Measurements from ENCODE around the gene DCP1A. TPM values are rescaled to one million over a fixed set of nuclear protein-coding genes. Genes with fewer than 3 reads are reported as not detected.

The DCP1A gene
- total RNA-seq, 1 experiment from 2014 or later = 22.7 TPM

DNA sequence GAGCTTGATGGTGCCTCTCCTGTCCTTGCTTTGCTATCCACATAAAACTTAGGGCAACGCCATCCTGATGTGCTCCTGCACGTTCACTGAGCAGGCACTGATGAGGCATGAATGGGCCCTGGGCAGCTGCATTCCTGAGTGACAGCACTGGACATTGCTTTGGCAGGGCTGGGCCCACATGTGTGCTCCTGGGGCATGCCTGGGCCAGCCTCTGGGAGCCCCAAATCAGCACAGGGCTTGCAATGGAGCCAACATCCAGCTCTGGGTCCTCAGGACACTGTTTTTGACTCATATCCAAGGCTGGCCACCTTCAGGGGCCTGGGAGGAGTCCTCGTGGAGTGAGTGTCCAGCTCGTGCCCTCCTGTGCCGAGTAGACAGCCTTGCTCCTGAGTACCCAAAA lies 85.6 kb downstream of the DCP1A start:
- H3K27me3 ChIP-seq (ENCODE audit: insufficient read depth, low read depth) = no peaks in the 10 kb centered on the region
- H3K4me1 ChIP-seq (replicated peaks; ENCODE audit: insufficient read depth) = peaks cover 80% of the 10 kb centered on the region
- no peak overlapping the region for H3K4me2 ChIP-seq
- peaks cover 25% of the 10 kb centered on the region for H3F3A ChIP-seq (ENCODE audit: insufficient read depth, low read depth)
- H3K36me3 ChIP-seq (ENCODE audit: low read depth) = no peaks in the 10 kb centered on the region
- BruUV-seq (replicated peaks) = no TSS peak
- no peak overlapping the region for H2AFZ ChIP-seq
- H3K79me2 ChIP-seq (ENCODE audit: low read depth) = no peaks in the 10 kb centered on the region
- H3K27ac ChIP-seq = 0 out of 2 replicates have a peak overlapping the region, but pooled peaks have one; percentile 12
- no peak for TF ChIP-seq EZH2 (IDR thresholded peaks at IDR 0.05; ENCODE audit: low read depth)
- intact Hi-C loops (cut with micrococcal nuclease; ENCODE audit: unreplicated experiment) = no loop called here
- H3K9me2 ChIP-seq (ENCODE audit: insufficient read depth) = no peaks in the 10 kb centered on the region
- peak in 1 of 2 experiments; percentile 55 for DNase-seq
- H4K20me1 ChIP-seq (ENCODE audit: insufficient read depth) = no peaks in the 10 kb centered on the region
- H3K9me3 ChIP-seq (ENCODE audit: insufficient read depth, low read depth) = no peaks in the 10 kb centered on the region
- no peak overlapping the region for H3K4me3 ChIP-seq
- POLR2A ChIA-PET (ENCODE audit: unreplicated experiment) = no interaction called here
- CTCF ChIA-PET = interaction anchor here (0.6 to 1.1 kb wide), 3 partner anchors 9 to 165 kb away, joined by 3 to 13 read pairs (median 3); no protein-coding TSS in a partner anchor

DNA sequence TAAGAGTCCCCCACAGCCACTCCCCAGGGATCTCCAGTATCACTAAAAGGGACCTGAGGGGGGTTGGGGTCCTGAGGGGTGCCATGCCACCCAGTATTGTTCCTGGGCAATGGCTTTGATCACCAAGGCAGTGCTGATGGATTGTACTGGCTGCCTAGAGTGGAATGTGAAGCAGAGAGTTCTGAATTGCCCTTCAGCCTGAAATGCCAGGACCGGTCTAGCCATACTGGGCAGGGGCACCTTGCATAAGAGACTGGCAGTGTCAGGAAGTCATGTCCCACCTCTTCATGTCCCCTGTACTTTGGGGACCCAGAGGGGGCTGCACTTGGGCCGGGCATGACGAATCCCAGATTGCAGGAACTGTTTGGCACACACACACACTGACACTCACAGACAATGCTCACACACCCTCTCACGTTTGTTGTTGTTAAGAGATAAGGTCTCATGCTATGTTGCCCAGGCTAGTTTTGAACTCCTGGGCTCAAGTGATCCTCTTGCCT lies 87.0 kb downstream of the DCP1A start:
- POLR2A ChIA-PET (ENCODE audit: unreplicated experiment) = interaction anchor here (0.7 kb wide), 1 partner anchor 64 kb away, joined by 4 read pairs; no protein-coding TSS in a partner anchor
- CTCF ChIA-PET = no interaction called here
- intact Hi-C loops (cut with micrococcal nuclease; ENCODE audit: unreplicated experiment) = no loop called here

DNA sequence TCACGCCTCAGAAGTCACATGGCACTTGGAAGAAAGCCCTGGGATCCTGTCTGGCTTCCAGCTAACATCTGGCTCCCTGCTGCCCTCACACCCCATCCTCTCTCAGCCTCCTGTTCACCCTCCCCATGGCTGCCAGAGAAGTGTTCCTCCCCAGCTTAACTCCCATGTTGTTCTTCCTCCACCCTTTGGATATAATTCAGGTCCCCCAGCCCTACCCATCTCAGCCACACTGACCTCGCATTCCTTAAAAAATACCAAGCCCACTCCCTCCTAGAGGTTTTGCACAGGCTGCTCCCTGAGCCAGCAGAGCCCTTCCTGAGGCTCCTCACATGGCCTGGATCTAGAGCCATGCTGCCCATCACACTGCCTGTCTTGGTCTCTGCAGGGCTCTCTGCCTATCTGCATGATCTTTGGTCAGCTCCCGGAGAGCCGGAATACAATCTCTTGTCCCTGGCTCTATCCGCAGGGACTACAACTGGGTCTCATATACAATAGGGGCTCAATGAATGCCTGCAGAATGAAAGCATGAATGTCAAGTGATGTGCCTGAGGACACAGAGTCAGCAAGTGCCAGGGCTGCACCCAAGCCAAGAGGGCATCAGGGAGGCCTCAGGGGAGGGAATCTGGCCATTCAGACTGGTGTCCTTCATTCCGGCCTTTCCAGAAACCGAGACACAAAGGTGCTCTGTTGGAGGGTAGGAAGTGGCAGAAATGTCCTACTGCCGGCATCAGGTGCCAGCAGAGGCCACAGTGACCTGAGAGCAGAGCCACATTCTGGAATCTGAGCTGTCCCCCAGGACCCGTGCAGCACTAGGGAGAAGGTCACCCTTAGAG lies 87.7 kb downstream of the DCP1A start:
- H3K9me2 ChIP-seq (ENCODE audit: insufficient read depth) = no peaks in the 10 kb centered on the region
- peak overlapping the region; percentile 35 for H3K4me2 ChIP-seq
- peaks cover 21% of the 10 kb centered on the region; the same call in 1 of the 2 replicates for H3F3A ChIP-seq (ENCODE audit: insufficient read depth, low read depth)
- POLR2A ChIA-PET (ENCODE audit: unreplicated experiment) = interaction anchor here (0.7 kb wide), 1 partner anchor 64 kb away, joined by 4 read pairs; no protein-coding TSS in a partner anchor
- H3K9me3 ChIP-seq (ENCODE audit: insufficient read depth, low read depth) = no peaks in the 10 kb centered on the region
- H3K4me3 ChIP-seq = no peak overlapping the region
- intact Hi-C loops (cut with micrococcal nuclease; ENCODE audit: unreplicated experiment) = loop anchor here (1.0 to 5.0 kb wide), 2 partner anchors 11 to 102 kb away; no protein-coding TSS in a partner anchor
- peak overlapping the region; percentile 43 for H3K27ac ChIP-seq
- CTCF ChIA-PET = no interaction called here
- peaks cover 1% of the 10 kb centered on the region; the same call in 1 of the 2 replicates for H3K36me3 ChIP-seq (ENCODE audit: low read depth)
- no peak overlapping the region for H2AFZ ChIP-seq
- TF ChIP-seq, protein P1, sequence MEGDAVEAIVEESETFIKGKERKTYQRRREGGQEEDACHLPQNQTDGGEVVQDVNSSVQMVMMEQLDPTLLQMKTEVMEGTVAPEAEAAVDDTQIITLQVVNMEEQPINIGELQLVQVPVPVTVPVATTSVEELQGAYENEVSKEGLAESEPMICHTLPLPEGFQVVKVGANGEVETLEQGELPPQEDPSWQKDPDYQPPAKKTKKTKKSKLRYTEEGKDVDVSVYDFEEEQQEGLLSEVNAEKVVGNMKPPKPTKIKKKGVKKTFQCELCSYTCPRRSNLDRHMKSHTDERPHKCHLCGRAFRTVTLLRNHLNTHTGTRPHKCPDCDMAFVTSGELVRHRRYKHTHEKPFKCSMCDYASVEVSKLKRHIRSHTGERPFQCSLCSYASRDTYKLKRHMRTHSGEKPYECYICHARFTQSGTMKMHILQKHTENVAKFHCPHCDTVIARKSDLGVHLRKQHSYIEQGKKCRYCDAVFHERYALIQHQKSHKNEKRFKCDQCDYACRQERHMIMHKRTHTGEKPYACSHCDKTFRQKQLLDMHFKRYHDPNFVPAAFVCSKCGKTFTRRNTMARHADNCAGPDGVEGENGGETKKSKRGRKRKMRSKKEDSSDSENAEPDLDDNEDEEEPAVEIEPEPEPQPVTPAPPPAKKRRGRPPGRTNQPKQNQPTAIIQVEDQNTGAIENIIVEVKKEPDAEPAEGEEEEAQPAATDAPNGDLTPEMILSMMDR (conservative IDR thresholded peaks at IDR 0.05) = no peak
- no peak for DNase-seq
- H4K20me1 ChIP-seq (ENCODE audit: insufficient read depth) = peaks cover 5% of the 10 kb centered on the region
- H3K79me2 ChIP-seq (ENCODE audit: low read depth) = peaks cover 17% of the 10 kb centered on the region
- H3K27me3 ChIP-seq (ENCODE audit: insufficient read depth, low read depth) = no peaks in the 10 kb centered on the region
- H3K4me1 ChIP-seq (replicated peaks; ENCODE audit: insufficient read depth) = peaks cover 65% of the 10 kb centered on the region
- BruUV-seq (replicated peaks) = no TSS peak

More for the DNA sequence above, 87.0 kb downstream of the DCP1A start:
- Histone ChIP-seq H3F3A (ENCODE audit: insufficient read depth, low read depth) (peaks cover 25% of the 10 kb centered on the region), H2AFZ (no peak overlapping the region), H3K36me3 (ENCODE audit: low read depth) (no peaks in the 10 kb centered on the region), H3K27ac (peak overlapping the region; percentile 43), H3K4me2 (peak overlapping the region; percentile 35), H3K4me1 (replicated peaks; ENCODE audit: insufficient read depth) (peaks cover 72% of the 10 kb centered on the region), H4K20me1 (ENCODE audit: insufficient read depth) (no peaks in the 10 kb centered on the region), H3K9me3 (ENCODE audit: insufficient read depth, low read depth) (no peaks in the 10 kb centered on the region), H3K27me3 (ENCODE audit: insufficient read depth, low read depth) (no peaks in the 10 kb centered on the region), H3K79me2 (ENCODE audit: low read depth) (peaks cover 10% of the 10 kb centered on the region), H3K9me2 (ENCODE audit: insufficient read depth) (no peaks in the 10 kb centered on the region), H3K4me3 (no peak overlapping the region)
- no peak for TF ChIP-seq EZH2 (IDR thresholded peaks at IDR 0.05; ENCODE audit: low read depth)
- TF ChIP-seq, protein P1 (conservative IDR thresholded peaks at IDR 0.05) = no peak
- DNase-seq = no peak
- no TSS peak for BruUV-seq (replicated peaks)

Data from PC-9 (cell line).